Measurements from ENCODE around the gene COG4.
"Not testable (repeated sequence)": the region's sequence is repeated elsewhere in the genome, so short reads cannot be mapped to it uniquely, and the experiment has no call there.

Gene COG4

DNA sequence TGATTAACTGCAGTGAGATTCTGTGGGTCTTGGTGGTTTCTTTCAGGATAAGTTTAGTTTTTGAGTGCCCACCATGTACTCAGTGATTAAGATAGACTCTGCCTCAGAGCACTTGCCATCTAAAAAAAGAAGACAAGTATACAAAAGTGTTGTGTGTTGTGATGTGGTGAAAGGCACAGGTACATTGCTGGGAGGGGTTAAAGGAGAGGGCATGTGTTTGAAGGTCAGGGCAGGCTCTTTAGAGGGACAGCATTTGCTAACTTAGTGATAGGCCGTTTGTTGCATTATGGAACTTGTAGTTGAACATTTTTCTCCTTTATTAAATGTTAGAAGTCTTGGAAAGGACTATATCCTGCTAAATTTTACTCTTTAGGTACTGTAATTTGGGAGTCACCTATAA, 26.7 kb upstream of the COG4 start:
- Histone ChIP-seq H3K4me1 (no peaks in the 10 kb centered on the region), H3K79me2 (peaks cover 31% of the 10 kb centered on the region), H3K9me3 (ENCODE audit: control insufficient read depth, low read length) (no peaks in the 10 kb centered on the region), H2AFZ (no peak overlapping the region), H3K27me3 (ENCODE audit: control insufficient read depth, insufficient read depth, low read length) (no peaks in the 10 kb centered on the region), H3K9ac (no peak overlapping the region), H3K4me3 (ENCODE audit: low read depth, low read length) (no peak overlapping the region), H3K36me3 (ENCODE audit: control insufficient read depth, insufficient read depth, low read length) (no peaks in the 10 kb centered on the region), H3K4me2 (ENCODE audit: low read length) (no peak overlapping the region), H3K27ac (no peak overlapping the region)
- TF ChIP-seq, protein P1, sequence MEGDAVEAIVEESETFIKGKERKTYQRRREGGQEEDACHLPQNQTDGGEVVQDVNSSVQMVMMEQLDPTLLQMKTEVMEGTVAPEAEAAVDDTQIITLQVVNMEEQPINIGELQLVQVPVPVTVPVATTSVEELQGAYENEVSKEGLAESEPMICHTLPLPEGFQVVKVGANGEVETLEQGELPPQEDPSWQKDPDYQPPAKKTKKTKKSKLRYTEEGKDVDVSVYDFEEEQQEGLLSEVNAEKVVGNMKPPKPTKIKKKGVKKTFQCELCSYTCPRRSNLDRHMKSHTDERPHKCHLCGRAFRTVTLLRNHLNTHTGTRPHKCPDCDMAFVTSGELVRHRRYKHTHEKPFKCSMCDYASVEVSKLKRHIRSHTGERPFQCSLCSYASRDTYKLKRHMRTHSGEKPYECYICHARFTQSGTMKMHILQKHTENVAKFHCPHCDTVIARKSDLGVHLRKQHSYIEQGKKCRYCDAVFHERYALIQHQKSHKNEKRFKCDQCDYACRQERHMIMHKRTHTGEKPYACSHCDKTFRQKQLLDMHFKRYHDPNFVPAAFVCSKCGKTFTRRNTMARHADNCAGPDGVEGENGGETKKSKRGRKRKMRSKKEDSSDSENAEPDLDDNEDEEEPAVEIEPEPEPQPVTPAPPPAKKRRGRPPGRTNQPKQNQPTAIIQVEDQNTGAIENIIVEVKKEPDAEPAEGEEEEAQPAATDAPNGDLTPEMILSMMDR (IDR thresholded peaks at IDR 0.05) = no peak

DNA sequence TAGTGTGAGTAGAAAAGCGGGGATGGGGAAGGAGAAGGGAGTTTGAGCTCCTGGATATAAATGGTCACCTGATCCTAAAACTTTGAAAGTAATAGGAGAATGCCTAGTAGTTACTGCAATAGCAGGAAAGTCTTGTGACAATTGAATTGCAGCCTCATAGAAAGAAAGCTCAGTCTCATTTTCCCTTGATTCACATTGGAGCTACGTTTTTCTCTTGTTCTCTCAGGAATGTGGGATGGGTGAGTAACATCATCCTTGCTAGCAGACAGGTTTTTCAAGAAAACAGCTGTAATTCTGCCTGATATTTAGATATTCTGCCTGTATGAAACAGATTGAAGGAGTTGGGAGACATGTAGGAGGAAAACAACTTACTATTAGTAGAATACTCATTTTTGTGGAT, 25.6 kb upstream of the COG4 start:
- peaks cover 31% of the 10 kb centered on the region for H3K79me2 ChIP-seq
- no peak overlapping the region for H3K27ac ChIP-seq
- TF ChIP-seq, protein P1 (IDR thresholded peaks at IDR 0.05) = no peak
- H2AFZ ChIP-seq = no peak overlapping the region
- no peaks in the 10 kb centered on the region for H3K36me3 ChIP-seq (ENCODE audit: control insufficient read depth, insufficient read depth, low read length)
- no peaks in the 10 kb centered on the region for H3K4me1 ChIP-seq
- H3K9me3 ChIP-seq (ENCODE audit: control insufficient read depth, low read length) = no peaks in the 10 kb centered on the region
- no peaks in the 10 kb centered on the region for H3K27me3 ChIP-seq (ENCODE audit: control insufficient read depth, insufficient read depth, low read length)
- no peak overlapping the region for H3K9ac ChIP-seq
- no peak overlapping the region for H3K4me2 ChIP-seq (ENCODE audit: low read length)
- H3K4me3 ChIP-seq (ENCODE audit: low read depth, low read length) = no peak overlapping the region

DNA sequence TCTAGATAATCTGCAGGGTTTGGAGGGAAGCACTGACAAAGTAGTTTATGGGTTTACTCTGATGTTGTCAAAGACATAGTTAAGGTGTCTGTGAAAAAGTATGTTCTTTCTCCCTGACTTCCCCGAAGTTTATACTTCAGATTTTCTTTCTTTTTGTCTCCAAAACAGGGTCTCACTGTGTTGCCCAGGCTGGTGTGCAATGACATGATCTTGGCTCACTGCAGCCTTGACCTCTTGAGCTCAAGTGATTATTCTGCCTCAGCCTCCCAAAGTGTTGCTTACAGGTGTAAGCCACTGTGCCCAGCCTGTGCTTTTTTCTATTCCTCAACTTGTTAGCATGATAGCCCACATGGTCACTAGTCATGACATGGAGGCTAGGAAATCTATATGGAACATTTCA, 21.2 kb upstream of the COG4 start:
- Histone ChIP-seq H3K9ac (no peak overlapping the region), H3K4me1 (no peaks in the 10 kb centered on the region), H3K27me3 (ENCODE audit: control insufficient read depth, insufficient read depth, low read length) (no peaks in the 10 kb centered on the region), H3K4me3 (ENCODE audit: low read depth, low read length) (no peak overlapping the region), H3K36me3 (ENCODE audit: control insufficient read depth, insufficient read depth, low read length) (no peaks in the 10 kb centered on the region), H3K79me2 (peaks cover 34% of the 10 kb centered on the region), H3K27ac (no peak overlapping the region), H3K9me3 (ENCODE audit: control insufficient read depth, low read length) (no peaks in the 10 kb centered on the region), H2AFZ (no peak overlapping the region), H3K4me2 (ENCODE audit: low read length) (no peak overlapping the region)
- TF ChIP-seq, protein P1 (IDR thresholded peaks at IDR 0.05) = no peak

DNA sequence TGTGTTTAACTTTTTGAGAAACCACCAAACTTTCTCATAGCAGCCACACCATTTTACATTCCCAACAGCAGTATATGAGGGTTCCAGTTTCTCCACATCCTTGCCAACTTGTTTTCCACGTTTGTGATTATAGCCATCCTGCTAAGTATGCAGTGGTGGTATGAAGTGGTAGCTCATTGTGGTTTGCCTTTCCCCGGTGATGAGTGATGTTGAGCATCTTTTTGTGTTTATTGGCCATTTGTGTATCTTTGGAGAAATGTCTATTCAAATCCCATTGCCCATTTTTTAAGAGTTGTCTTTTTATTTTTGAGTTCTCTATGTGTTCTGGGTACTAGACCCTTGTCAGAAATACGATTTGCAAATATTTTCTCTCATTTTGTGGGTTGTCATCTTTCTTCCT, 17.6 kb upstream of the COG4 start:
- no peak overlapping the region for H3K9ac ChIP-seq
- no peaks in the 10 kb centered on the region for H3K9me3 ChIP-seq (ENCODE audit: control insufficient read depth, low read length)
- no peak overlapping the region for H3K27ac ChIP-seq
- no peak overlapping the region for H3K4me2 ChIP-seq (ENCODE audit: low read length)
- H3K27me3 ChIP-seq (ENCODE audit: control insufficient read depth, insufficient read depth, low read length) = no peaks in the 10 kb centered on the region
- TF ChIP-seq, protein P1 (IDR thresholded peaks at IDR 0.05) = no peak
- H3K4me1 ChIP-seq = no peaks in the 10 kb centered on the region
- no peak overlapping the region for H3K4me3 ChIP-seq (ENCODE audit: low read depth, low read length)
- peaks cover 23% of the 10 kb centered on the region for H3K79me2 ChIP-seq
- no peaks in the 10 kb centered on the region for H3K36me3 ChIP-seq (ENCODE audit: control insufficient read depth, insufficient read depth, low read length)
- no peak overlapping the region for H2AFZ ChIP-seq

DNA sequence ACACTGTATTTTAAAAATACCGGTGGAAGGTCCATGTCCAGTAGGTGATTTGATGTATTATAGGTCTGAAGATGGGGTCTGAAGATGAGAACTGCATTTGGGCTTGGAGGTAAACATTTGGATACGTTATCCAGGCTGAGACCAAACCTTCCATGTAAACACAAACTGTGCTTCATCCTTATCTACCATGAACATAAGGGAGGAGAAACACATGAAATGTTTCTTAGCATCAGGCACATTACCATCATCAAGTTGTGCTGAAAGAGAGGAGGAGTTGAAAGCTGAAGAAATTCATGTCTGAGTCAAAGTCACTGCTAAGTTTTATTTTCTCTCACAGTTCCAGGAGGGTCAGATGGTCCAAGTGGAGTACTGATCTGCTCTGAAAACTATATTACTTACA, 11.6 kb upstream of the COG4 start:
- H3K4me3 ChIP-seq (ENCODE audit: low read depth, low read length) = no peak overlapping the region
- no peaks in the 10 kb centered on the region for H3K4me1 ChIP-seq
- no peak overlapping the region for H3K4me2 ChIP-seq (ENCODE audit: low read length)
- H3K9me3 ChIP-seq (ENCODE audit: control insufficient read depth, low read length) = no peaks in the 10 kb centered on the region
- no peak overlapping the region for H2AFZ ChIP-seq
- TF ChIP-seq, protein P1 (IDR thresholded peaks at IDR 0.05) = no peak
- H3K27ac ChIP-seq = no peak overlapping the region
- no peak overlapping the region for H3K9ac ChIP-seq
- no peaks in the 10 kb centered on the region for H3K36me3 ChIP-seq (ENCODE audit: control insufficient read depth, insufficient read depth, low read length)
- peaks cover 10% of the 10 kb centered on the region for H3K79me2 ChIP-seq
- H3K27me3 ChIP-seq (ENCODE audit: control insufficient read depth, insufficient read depth, low read length) = no peaks in the 10 kb centered on the region

GRCh38 chr16:70529954-70530353, 6.6 kb upstream of the COG4 start:
- H3K4me1 ChIP-seq; H3K27me3 ChIP-seq (ENCODE audit: control insufficient read depth, insufficient read depth, low read length): not testable (repeated sequence)

More at GRCh38 chr16:70529954-70530353, 6.6 kb upstream of the COG4 start:
- not testable (repeated sequence) for H3K27ac ChIP-seq; H3K9me3 ChIP-seq (ENCODE audit: control insufficient read depth, low read length); H2AFZ ChIP-seq; H3K9ac ChIP-seq; H3K36me3 ChIP-seq (ENCODE audit: control insufficient read depth, insufficient read depth, low read length); H3K4me3 ChIP-seq (ENCODE audit: low read depth, low read length); H3K4me2 ChIP-seq (ENCODE audit: low read length)
- peaks cover 37% of the 10 kb centered on the region for H3K79me2 ChIP-seq
